HL-60 (cell line): ENCODE results near the gene MS4A18.

Experiments used
- CTCF ChIP-seq: IDR thresholded peaks from one replicate; pipeline ENCODE4 v1.5.1; 2011; ENCODE audit warnings: low read length, control low read depth, inconsistent platforms; ENCODE audit not compliant: insufficient read depth
- POLR2AphosphoS5 ChIP-seq: IDR thresholded peaks from 2 replicates; pipeline ENCODE4 v1.6.1; 2012; ENCODE audit warnings: low read depth

- TF ChIP-seq CTCF (no peak), POLR2AphosphoS5 (no peak)
Observed at GRCh38 chr11:60754887-60755286, 30.4 kb downstream of the MS4A18 start.
